GM19397 (cell line): Measurements from ENCODE around the gene LIPG.

Source experiments
- ATAC-seq: cut with Tn5 transposase; IDR thresholded peaks from one replicate; pipeline ENCODE4 v1.9.1; 2021; ENCODE audit warnings: mild to moderate bottlenecking, moderate library complexity; ENCODE audit not compliant: unreplicated experiment

LIPG gene

DNA sequence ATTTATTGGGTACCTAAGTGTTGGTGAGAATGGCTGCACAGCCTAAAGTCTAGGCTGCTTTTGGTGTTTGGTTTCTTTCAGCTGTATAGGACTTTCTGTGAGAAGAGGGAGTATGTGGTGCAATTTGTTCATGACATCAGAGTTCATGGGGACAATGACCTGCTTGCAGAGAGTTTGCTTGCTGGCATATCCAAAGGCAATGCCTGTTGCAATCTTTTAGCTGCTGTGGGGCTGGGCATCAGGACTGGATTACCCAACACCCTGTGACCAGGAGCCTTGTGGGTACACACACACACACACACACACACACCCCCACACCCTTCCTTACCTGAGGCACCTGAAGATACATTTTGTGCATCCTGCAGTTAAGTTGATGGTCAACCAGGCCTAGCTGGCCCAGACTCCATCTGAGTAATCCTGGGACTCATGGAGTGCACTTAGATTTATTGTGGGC is 68.4 kb downstream of the LIPG start:
- no peak for ATAC-seq

DNA sequence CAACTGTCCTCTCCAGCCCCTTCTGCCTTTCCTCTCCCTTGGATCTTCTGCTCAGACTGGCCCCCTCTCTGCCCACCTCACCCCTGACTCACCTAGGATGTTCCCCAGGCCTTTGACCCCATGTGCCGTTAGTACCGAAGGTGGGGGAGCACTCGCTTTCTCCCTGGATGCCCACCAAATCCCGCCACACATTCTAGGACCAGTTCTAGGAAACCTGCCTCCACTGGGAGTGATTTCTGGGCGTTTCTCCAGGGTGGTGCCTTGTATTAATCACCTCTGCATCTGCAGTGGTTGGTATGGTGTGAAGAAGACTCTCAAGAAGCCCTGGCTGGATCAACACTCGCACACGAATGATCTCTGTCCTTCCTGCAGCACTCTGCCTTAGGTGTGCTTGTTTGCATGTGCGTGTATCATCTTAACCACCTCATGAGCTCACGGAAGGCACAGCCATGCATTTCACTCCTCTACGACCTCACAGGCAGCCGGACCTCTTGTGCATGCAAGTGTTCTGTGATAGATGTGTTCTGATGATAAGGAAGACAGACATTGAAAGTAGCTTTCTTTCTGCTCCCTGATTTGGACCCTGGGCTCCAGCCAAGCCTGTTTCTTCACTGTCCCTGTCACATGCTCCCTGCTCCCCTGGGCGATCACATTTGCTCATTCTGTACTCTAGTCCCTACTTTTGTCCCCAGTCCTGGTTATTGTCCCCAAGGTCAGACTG is 69.4 kb downstream of the LIPG start:
- ATAC-seq = no peak

- no peak for ATAC-seq
Measured at GRCh38 chr18:49632588-49632987, 70.7 kb downstream of the LIPG start.

GRCh38 chr18:49638209-49638785 is 76.4 kb downstream of the LIPG start:
- no peak for ATAC-seq

- no peak for ATAC-seq
Measured at GRCh38 chr18:49638891-49639557, 77.2 kb downstream of the LIPG start.

GRCh38 chr18:49639643-49640391 is 78.0 kb downstream of the LIPG start:
- no peak for ATAC-seq

DNA sequence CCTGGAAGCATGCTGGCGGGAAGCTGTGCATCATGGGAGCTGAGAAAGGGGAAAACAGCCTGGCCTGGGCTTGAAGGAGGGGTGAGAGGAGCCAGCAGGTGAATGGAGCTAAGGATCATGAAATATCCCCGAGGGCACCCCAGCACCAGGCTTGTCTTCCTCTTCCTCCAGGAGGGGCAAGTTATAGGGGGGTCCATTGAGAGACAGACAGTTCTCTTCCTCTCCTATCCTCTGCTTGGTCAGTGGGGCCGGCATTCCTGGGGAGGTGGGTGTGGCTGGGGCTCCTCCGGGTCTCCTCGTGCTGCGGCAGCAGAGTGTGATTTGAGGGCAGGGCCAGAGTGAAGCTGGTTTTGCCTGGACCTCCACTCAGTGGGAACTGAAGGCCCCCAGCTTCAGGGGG is 78.9 kb downstream of the LIPG start:
- ATAC-seq = no peak

GRCh38 chr18:49645196-49645595 is 83.3 kb downstream of the LIPG start:
- ATAC-seq = no peak

GRCh38 chr18:49645841-49646351 is 84.0 kb downstream of the LIPG start:
- ATAC-seq = no peak

GRCh38 chr18:49646873-49647272 is 85.0 kb downstream of the LIPG start:
- ATAC-seq = no peak

GRCh38 chr18:49647496-49648168 is 85.8 kb downstream of the LIPG start:
- ATAC-seq = no peak

GRCh38 chr18:49648326-49648725 is 86.5 kb downstream of the LIPG start:
- ATAC-seq = no peak
